Measurements from ENCODE around the gene MIEF2.

DNA sequence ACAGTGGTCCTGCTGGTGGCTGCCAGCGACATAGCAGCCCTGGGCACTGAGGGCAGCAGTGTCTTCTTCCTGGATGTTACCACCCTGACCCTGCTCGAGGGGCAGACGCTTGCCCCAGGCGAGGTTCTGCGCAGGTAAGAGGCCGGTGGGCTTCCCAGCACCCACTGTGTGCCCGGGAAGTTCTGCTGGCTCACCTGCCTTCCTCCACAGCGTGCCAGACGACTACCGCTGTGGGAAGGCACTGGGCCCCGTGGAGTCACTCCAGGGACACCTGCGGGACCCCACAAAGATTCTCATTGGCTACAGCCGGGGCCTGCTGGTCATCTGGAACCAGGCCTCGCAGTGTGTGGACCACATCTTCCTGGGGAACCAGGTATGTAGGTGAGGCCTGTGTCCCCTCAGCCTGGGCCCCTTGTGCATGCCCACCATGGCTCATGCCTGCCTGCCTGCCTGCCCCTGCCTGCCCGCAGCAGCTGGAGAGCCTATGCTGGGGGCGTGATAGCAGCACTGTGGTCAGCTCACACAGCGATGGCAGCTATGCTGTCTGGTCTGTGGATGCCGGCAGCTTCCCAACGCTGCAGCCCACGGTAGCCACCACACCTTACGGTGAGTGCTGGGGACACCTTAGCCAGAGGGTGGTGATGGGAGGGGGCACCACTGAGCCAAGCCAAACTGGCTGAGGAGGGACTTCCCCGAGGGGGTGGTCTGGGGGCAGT is 26.5 kb upstream of the MIEF2 start:
- TF ChIP-seq POLR2AphosphoS5 (IDR thresholded peaks at IDR 0.05; ENCODE audit: low read depth, low read length) (no peak), POLR2A (IDR thresholded peaks at IDR 0.05; ENCODE audit: low read depth, low read length) (no peak)
